SU-DHL-6 (cell line): Measurements from ENCODE around the gene NSUN2.

ENCODE experiments used
- EZH2phosphoT487 ChIP-seq: fragments of 200-600 bp; sonication (generic), shearing (Covaris generic); conservative IDR thresholded peaks from 2 replicates; pipeline ENCODE4 v1.6.1; 2018; ENCODE audit warnings: mild to moderate bottlenecking, antibody characterized with exemption, low read length, moderate library complexity, mixed read lengths
- TF ChIP-seq, protein P1 (sequence below): fragments of 200-600 bp; sonication (generic); IDR thresholded peaks from one replicate; pipeline ENCODE4 v1.5.1; 2017; ENCODE audit warnings: antibody characterized with exemption, mild to moderate bottlenecking, low read length, moderate library complexity; ENCODE audit not compliant: insufficient read depth, poor library complexity, severe bottlenecking

DNA sequence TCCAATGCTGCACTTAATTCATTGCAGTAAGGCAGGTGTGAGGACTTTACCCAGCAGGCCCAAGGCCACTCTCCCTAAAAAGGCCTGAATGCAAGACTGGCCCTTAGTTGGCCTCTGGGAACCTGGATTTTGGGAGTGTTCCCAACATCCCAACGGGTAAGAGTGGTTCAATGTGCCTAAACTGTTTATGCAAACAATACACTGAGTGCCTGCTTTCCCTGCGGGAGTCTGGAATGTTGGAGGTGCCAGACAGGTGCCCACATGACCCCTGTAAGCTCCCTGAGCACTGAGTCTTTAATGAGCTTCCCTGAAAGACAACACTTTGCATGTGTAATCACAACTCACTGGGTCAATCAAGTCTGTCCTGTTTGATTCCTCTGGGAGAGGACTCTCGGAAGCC is 37.4 kb downstream of the NSUN2 start:
- TF ChIP-seq, protein P1, sequence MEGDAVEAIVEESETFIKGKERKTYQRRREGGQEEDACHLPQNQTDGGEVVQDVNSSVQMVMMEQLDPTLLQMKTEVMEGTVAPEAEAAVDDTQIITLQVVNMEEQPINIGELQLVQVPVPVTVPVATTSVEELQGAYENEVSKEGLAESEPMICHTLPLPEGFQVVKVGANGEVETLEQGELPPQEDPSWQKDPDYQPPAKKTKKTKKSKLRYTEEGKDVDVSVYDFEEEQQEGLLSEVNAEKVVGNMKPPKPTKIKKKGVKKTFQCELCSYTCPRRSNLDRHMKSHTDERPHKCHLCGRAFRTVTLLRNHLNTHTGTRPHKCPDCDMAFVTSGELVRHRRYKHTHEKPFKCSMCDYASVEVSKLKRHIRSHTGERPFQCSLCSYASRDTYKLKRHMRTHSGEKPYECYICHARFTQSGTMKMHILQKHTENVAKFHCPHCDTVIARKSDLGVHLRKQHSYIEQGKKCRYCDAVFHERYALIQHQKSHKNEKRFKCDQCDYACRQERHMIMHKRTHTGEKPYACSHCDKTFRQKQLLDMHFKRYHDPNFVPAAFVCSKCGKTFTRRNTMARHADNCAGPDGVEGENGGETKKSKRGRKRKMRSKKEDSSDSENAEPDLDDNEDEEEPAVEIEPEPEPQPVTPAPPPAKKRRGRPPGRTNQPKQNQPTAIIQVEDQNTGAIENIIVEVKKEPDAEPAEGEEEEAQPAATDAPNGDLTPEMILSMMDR, result no peak
- no peak for TF ChIP-seq EZH2phosphoT487
